Smooth muscle cell (in vitro differentiated cells): ENCODE results near the gene ABLIM1. TPM values are rescaled to one million over a fixed set of nuclear protein-coding genes. Genes with fewer than 3 reads are reported as not detected.
A peak's percentile ranks its signal among the peaks of the same experiment; 100 is the strongest.

Source experiments
- DNase-seq: peaks from one replicate; lab custom pipeline; 2025; ENCODE audit not compliant: unreplicated experiment; lab: John Stamatoyannopoulos, UW
- H2AFZ ChIP-seq: fragments of 200-600 bp; sonication (generic); 2 replicates; pipeline ENCODE4 v1.6.0; 2016; ENCODE audit warnings: antibody characterized with exemption, low read depth, mild to moderate bottlenecking
- H3F3A ChIP-seq: fragments of 200-600 bp; sonication (generic); 2 replicates; pipeline ENCODE4 v1.6.0; 2017; ENCODE audit warnings: antibody characterized with exemption, low read depth
- H3K27ac ChIP-seq: fragments of 200-600 bp; sonication (generic); 2 replicates; pipeline ENCODE4 v1.5.1; 2016; ENCODE audit warnings: low read depth, mild to moderate bottlenecking
- H3K27me3 ChIP-seq: fragments of 200-600 bp; sonication (generic); 2 replicates; pipeline ENCODE4 v1.6.1; 2016; ENCODE audit warnings: low read depth, mild to moderate bottlenecking
- H3K36me3 ChIP-seq: fragments of 200-600 bp; sonication (generic); 2 replicates; pipeline ENCODE4 v1.5.1; 2016; ENCODE audit warnings: low read depth
- H3K4me1 ChIP-seq: fragments of 200-600 bp; sonication (generic); 2 replicates; pipeline ENCODE4 v1.5.1; 2016; ENCODE audit warnings: low read depth
- H3K4me2 ChIP-seq: fragments of 200-600 bp; sonication (generic); 2 replicates; pipeline ENCODE4 v1.6.0; 2016; ENCODE audit warnings: mild to moderate bottlenecking
- H3K4me3 ChIP-seq: fragments of 200-600 bp; sonication (generic); 2 replicates; pipeline ENCODE4 v1.5.1; 2016; ENCODE audit warnings: mild to moderate bottlenecking
- H3K79me2 ChIP-seq: fragments of 200-600 bp; sonication (generic); 2 replicates; pipeline ENCODE4 v1.6.0; 2016; ENCODE audit warnings: low read depth, mild to moderate bottlenecking
- H3K9ac ChIP-seq: fragments of 200-600 bp; sonication (generic); 2 replicates; pipeline ENCODE4 v1.6.0; 2016; ENCODE audit warnings: low read depth
- H3K9me3 ChIP-seq: fragments of 200-600 bp; sonication (generic); replicated peaks from 2 replicates; pipeline ENCODE4 v1.5.1; 2016; ENCODE audit warnings: low read depth
- H4K20me1 ChIP-seq: fragments of 200-600 bp; sonication (generic); 2 replicates; pipeline ENCODE4 v1.6.0; 2016; ENCODE audit warnings: low read depth
- WGBS: methylation state at CpG from one replicate; pipeline ENCODE4 v1.1.7; 2016; ENCODE audit warnings: low lambda C conversion rate; 5-methylcytosine and 5-hydroxymethylcytosine counted together
- polyA plus RNA-seq: library from polyadenylated mRNA; unstranded; fragments of >200 nt; fragmentation: Nextera tagmentation; extraction: Ambion mirVana; gene quantifications from 2 replicates; pipeline ENCODE4 v1.2.1, GENCODE V29; 2016
- total RNA-seq: library from RNA; depleted of rRNA; stranded (reverse); fragments of >200 nt; gene quantifications from 2 replicates; pipeline ENCODE4 v1.2.3, GENCODE V29; 2014
- TF ChIP-seq, protein P1 (sequence below): fragments of 200-600 bp; sonication (generic); IDR thresholded peaks from 2 replicates; pipeline ENCODE4 v1.5.1; 2017; ENCODE audit warnings: borderline replicate concordance, mild to moderate bottlenecking, antibody characterized with exemption; ENCODE audit not compliant: insufficient read depth, poor library complexity, severe bottlenecking

The ABLIM1 gene
- total and polyA plus RNA-seq, 2 experiments from 2014 or later = 1.6 to 17.6 TPM

DNA sequence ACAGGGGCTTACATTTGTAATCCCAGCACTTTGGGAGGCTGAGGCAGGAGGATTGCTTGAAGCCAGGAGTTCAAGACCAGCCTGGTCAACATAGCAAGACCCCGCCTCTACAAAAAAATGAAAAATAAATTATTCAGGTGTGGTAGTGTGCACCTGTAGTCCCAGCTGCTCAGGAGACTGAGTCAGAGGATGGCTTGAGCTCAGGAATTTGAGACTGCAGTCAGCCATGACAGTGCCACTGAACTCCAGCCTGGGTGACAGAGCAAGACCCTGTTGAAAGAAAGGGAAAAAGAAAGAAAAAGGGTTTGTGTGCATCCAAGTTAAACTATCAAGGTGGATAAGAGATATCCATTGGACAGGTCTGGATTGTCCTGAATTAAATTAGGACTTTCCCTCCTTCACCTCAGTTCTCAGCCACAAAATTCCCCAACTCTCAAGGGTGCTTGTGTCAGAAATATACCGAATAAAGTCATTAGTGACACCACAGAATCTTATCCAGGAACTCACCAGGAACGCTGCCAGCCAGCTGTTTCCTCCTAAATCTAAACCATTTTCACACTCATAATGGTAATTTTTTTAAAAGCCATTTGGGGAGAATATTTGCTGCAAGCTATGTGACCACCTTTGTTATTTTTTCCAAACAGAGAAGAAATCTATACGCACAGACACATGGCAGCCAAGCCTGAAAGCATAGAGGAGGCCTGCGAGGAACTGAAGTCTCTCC, 265.8 kb downstream of the ABLIM1 start:
- H3K4me1 ChIP-seq = peaks cover 14% of the 10 kb centered on the region
- no peaks in the 10 kb centered on the region for H3K36me3 ChIP-seq
- H3K27me3 ChIP-seq = no peaks in the 10 kb centered on the region
- H4K20me1 ChIP-seq = peaks cover 80% of the 10 kb centered on the region
- no peaks in the 10 kb centered on the region for H3F3A ChIP-seq
- no peak overlapping the region for H3K4me3 ChIP-seq
- no peak for DNase-seq
- TF ChIP-seq, protein P1, sequence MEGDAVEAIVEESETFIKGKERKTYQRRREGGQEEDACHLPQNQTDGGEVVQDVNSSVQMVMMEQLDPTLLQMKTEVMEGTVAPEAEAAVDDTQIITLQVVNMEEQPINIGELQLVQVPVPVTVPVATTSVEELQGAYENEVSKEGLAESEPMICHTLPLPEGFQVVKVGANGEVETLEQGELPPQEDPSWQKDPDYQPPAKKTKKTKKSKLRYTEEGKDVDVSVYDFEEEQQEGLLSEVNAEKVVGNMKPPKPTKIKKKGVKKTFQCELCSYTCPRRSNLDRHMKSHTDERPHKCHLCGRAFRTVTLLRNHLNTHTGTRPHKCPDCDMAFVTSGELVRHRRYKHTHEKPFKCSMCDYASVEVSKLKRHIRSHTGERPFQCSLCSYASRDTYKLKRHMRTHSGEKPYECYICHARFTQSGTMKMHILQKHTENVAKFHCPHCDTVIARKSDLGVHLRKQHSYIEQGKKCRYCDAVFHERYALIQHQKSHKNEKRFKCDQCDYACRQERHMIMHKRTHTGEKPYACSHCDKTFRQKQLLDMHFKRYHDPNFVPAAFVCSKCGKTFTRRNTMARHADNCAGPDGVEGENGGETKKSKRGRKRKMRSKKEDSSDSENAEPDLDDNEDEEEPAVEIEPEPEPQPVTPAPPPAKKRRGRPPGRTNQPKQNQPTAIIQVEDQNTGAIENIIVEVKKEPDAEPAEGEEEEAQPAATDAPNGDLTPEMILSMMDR = no peak
- no peak overlapping the region for H3K27ac ChIP-seq
- no peaks in the 10 kb centered on the region for H3K9me3 ChIP-seq
- no peak overlapping the region for H3K4me2 ChIP-seq
- 92% methylated on average over 5 of the region's 5 CpGs for WGBS
- peaks cover 89% of the 10 kb centered on the region for H3K79me2 ChIP-seq
- H3K9ac ChIP-seq = no peak overlapping the region
- H2AFZ ChIP-seq = no peak overlapping the region

DNA sequence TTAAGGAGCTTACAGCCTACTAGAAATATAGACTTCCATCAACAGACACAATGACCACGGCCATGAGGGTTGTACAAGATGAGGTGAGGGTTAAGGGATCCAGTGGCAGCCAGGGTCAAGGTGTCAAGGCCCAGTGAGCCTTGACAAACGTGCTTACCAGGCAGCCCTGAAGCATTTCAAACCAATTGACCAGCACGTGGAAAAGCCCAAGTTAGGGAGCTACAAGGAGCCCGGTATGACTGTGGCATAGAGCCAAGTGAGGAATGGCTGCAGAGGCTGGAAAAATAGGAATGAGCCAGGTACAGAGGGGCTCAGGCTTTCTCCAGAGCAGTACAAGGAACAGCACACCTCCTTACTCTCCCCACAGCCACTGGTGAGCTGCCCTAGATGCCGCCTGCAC, 266.5 kb downstream of the ABLIM1 start:
- no peaks in the 10 kb centered on the region for H3K9me3 ChIP-seq
- no peak overlapping the region for H3K27ac ChIP-seq
- no peak overlapping the region for H2AFZ ChIP-seq
- no peak for DNase-seq
- H3K27me3 ChIP-seq = no peaks in the 10 kb centered on the region
- peaks cover 14% of the 10 kb centered on the region for H3K4me1 ChIP-seq
- H3K9ac ChIP-seq = no peak overlapping the region
- no peak overlapping the region for H3K4me2 ChIP-seq
- peaks cover 81% of the 10 kb centered on the region for H4K20me1 ChIP-seq
- H3K36me3 ChIP-seq = no peaks in the 10 kb centered on the region
- H3K4me3 ChIP-seq = no peak overlapping the region
- TF ChIP-seq, protein P1 = no peak
- H3K79me2 ChIP-seq = peaks cover 92% of the 10 kb centered on the region
- no peaks in the 10 kb centered on the region for H3F3A ChIP-seq
- WGBS = 94% methylated on average over 5 of the region's 5 CpGs

DNA sequence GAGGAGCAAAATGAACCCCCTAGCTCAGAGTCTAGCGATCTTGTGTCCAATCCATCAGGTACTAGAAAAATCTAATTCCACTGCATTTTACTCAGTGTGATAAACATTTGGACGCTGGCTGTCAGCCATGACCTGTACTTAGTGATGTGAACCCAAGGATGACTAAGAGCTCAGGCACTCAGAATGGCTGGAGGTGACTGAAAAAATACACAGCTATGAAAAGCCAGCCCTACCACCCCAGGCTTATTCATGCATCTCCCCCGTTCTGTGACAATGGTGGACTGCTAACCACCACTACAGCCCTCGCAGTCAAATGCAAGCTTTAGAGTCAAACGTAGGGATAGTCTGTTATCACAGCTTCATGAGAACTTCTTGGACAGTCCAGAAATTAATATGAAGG, 268.6 kb downstream of the ABLIM1 start:
- Histone ChIP-seq H3K79me2 (peaks cover 92% of the 10 kb centered on the region), H3K4me1 (peaks cover 14% of the 10 kb centered on the region), H4K20me1 (peaks cover 82% of the 10 kb centered on the region), H3F3A (no peaks in the 10 kb centered on the region), H3K9ac (no peak overlapping the region), H3K9me3 (no peaks in the 10 kb centered on the region), H3K4me2 (no peak overlapping the region), H2AFZ (no peak overlapping the region), H3K4me3 (no peak overlapping the region), H3K36me3 (no peaks in the 10 kb centered on the region), H3K27me3 (no peaks in the 10 kb centered on the region), H3K27ac (peak overlapping the region; percentile 18)
- whole genome bisulfite sequencing = 63% methylated on average over 5 of the region's 5 CpGs
- TF ChIP-seq, protein P1 = no peak
- no peak for DNase-seq

DNA sequence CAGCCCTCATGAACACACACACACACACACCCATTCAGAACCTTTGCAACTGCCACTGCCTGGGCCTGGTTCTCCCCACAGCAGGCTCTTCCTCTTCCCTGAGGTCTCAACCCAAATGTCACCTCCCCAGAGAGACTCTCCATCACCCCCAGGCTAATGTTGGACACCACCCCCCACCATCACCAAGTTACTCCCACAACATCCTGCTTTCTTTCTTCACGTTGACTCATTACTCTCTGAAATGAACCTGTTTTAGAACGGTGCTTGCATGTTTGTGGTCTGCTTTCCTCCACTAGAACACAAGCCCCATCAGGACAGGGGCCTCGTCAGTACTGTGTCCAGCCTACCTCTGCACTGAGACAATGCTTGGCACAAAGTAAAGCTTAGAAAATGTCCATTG, 269.8 kb downstream of the ABLIM1 start:
- H3F3A ChIP-seq = no peaks in the 10 kb centered on the region
- H3K9ac ChIP-seq = no peak overlapping the region
- 17% methylated on average over 3 of the region's 3 CpGs for WGBS
- no peak overlapping the region for H2AFZ ChIP-seq
- peaks cover 3% of the 10 kb centered on the region for H3K4me1 ChIP-seq
- H3K27ac ChIP-seq = no peak overlapping the region
- TF ChIP-seq, protein P1 = no peak
- H3K4me2 ChIP-seq = no peak overlapping the region
- no peaks in the 10 kb centered on the region for H3K27me3 ChIP-seq
- peaks cover 96% of the 10 kb centered on the region for H3K79me2 ChIP-seq
- no peak for DNase-seq
- H3K36me3 ChIP-seq = no peaks in the 10 kb centered on the region
- peaks cover 76% of the 10 kb centered on the region for H4K20me1 ChIP-seq
- H3K4me3 ChIP-seq = no peak overlapping the region
- H3K9me3 ChIP-seq = no peaks in the 10 kb centered on the region
